OCI-LY7 (cell line): ENCODE results near the gene PITX3. TPM values are rescaled to one million over a fixed set of nuclear protein-coding genes. Genes with fewer than 3 reads are reported as not detected.
"Not testable (repeated sequence)": the region's sequence is repeated elsewhere in the genome, so short reads cannot be mapped to it uniquely, and the experiment has no call there.

Experiments
- BruUV-seq: library from RNA; stranded (reverse); fragments of 400-500 nt; replicated peaks from 2 replicates; lab custom pipeline; 2021; lab: Mats Ljungman, UMichigan
- CTCF ChIA-PET: fragments of 300-600 bp; sonication (Branson Sonifier 250); formaldehyde crosslinking; loops from one replicate; lab custom pipeline; 2022; ENCODE audit warnings: antibody characterized with exemption; ENCODE audit not compliant: unreplicated experiment; lab: Charles Lee
- POLR2A ChIA-PET: fragments of 300-600 bp; sonication (Branson Sonifier 250); formaldehyde crosslinking; loops from one replicate; lab custom pipeline; 2022; ENCODE audit warnings: antibody characterized with exemption; lab: Charles Lee
- DNase-seq: peaks from one replicate; pipeline ENCODE4 v3.0.0-alpha.2; 2015; ENCODE audit warnings: low spot score
- H2AFZ ChIP-seq: fragments of 200-600 bp; sonication (generic), shearing (Covaris generic); 2 replicates; pipeline ENCODE4 v1.6.1; 2014; ENCODE audit warnings: mild to moderate bottlenecking, antibody characterized with exemption, low read length, moderate library complexity
- H3K27ac ChIP-seq: fragments of 200-600 bp; sonication (generic); 2 replicates; pipeline ENCODE4 v1.5.1; 2014; ENCODE audit warnings: mixed run types, low read depth, mild to moderate bottlenecking, moderate library complexity, low read length, inconsistent platforms; ENCODE audit not compliant: poor library complexity, severe bottlenecking
- H3K36me3 ChIP-seq: fragments of 200-600 bp; sonication (generic); 2 replicates; pipeline ENCODE4 v1.6.1; 2014; ENCODE audit warnings: mild to moderate bottlenecking, antibody characterized with exemption, low read length, moderate library complexity, mixed read lengths; ENCODE audit not compliant: insufficient read depth
- H3K4me1 ChIP-seq: fragments of 200-600 bp; sonication (generic); 2 replicates; pipeline ENCODE4 v1.5.1; 2014; ENCODE audit warnings: mild to moderate bottlenecking, low read length; ENCODE audit not compliant: insufficient read depth, poor library complexity, severe bottlenecking
- H3K4me2 ChIP-seq: fragments of 200-600 bp; sonication (generic); 2 replicates; pipeline ENCODE4 v1.6.1; 2014; ENCODE audit warnings: mild to moderate bottlenecking, low read length
- H3K4me3 ChIP-seq: fragments of 200-600 bp; sonication (generic); 2 replicates; pipeline ENCODE4 v1.5.1; 2014; ENCODE audit warnings: mild to moderate bottlenecking, low read depth, low read length; ENCODE audit not compliant: poor library complexity, severe bottlenecking
- H3K79me2 ChIP-seq: fragments of 200-600 bp; sonication (generic); 2 replicates; pipeline ENCODE4 v1.6.1; 2016; ENCODE audit warnings: low read depth, mild to moderate bottlenecking, low read length, moderate library complexity, mixed read lengths; ENCODE audit not compliant: insufficient read depth
- H3K9me2 ChIP-seq: fragments of 200-600 bp; sonication (generic); 2 replicates; pipeline ENCODE4 v1.6.1; 2016; ENCODE audit warnings: mild to moderate bottlenecking, low read length, mixed read lengths; ENCODE audit not compliant: insufficient read depth
- H3K9me3 ChIP-seq: fragments of 200-600 bp; sonication (generic); 2 replicates; pipeline ENCODE4 v1.6.1; 2014; ENCODE audit warnings: mild to moderate bottlenecking, mixed run types, low read length, mixed read lengths
- H4K20me1 ChIP-seq: fragments of 200-600 bp; sonication (generic); 2 replicates; pipeline ENCODE4 v1.6.1; 2014; ENCODE audit warnings: mild to moderate bottlenecking, antibody characterized with exemption, low read length, moderate library complexity, mixed read lengths; ENCODE audit not compliant: insufficient read depth
- CTCF ChIP-seq: fragments of 200-600 bp; sonication (generic); conservative IDR thresholded peaks from 2 replicates; pipeline ENCODE4 v1.5.1; 2014; ENCODE audit warnings: mild to moderate bottlenecking, antibody characterized with exemption, low read length, moderate library complexity, mixed read lengths
- EZH2phosphoT487 ChIP-seq: fragments of 200-600 bp; sonication (generic); IDR thresholded peaks from 2 replicates; pipeline ENCODE4 v1.6.1; 2018; ENCODE audit warnings: low read depth, borderline replicate concordance, mild to moderate bottlenecking, mixed run types, antibody characterized with exemption, low read length, moderate library complexity, mixed read lengths
- intact Hi-C: fragments of 100-400 bp; cut with micrococcal nuclease; formaldehyde crosslinking; loops from one replicate; pipeline ENCODE4 v1.10.0; 2022; ENCODE audit not compliant: unreplicated experiment
- total RNA-seq, 2 experiments: library from RNA; depleted of rRNA in 1 of 2; stranded (reverse); fragments of >200 nt in 1 of 2; shearing (Covaris generic) in 1 of 2; gene quantifications; 2 replicates each; pipeline ENCODE4 v1.2.3, GENCODE V29; 2014 to 2022

The PITX3 gene
- total RNA-seq, 2 experiments from 2014 or later, result not detected

GRCh38 chr10:102196893-102197292 lies 44.4 kb downstream of the PITX3 start:
- no peak overlapping the region for H3K27ac ChIP-seq
- H3K4me2 ChIP-seq, result no peak overlapping the region
- H3K9me2 ChIP-seq, result no peaks in the 10 kb centered on the region
- H3K4me1 ChIP-seq, result no peaks in the 10 kb centered on the region
- ChIA-PET CTCF (no interaction called here), POLR2A (no interaction called here)
- H4K20me1 ChIP-seq, result no peaks in the 10 kb centered on the region
- DNase-seq, result no peak
- no TSS peak for BruUV-seq
- H3K36me3 ChIP-seq, result no peaks in the 10 kb centered on the region
- no peak overlapping the region for H3K4me3 ChIP-seq
- TF ChIP-seq CTCF (no peak), EZH2phosphoT487 (no peak)
- no peaks in the 10 kb centered on the region for H3K79me2 ChIP-seq
- no peak overlapping the region for H2AFZ ChIP-seq
- intact Hi-C loops, result no loop called here
- H3K9me3 ChIP-seq, result 0 out of 2 replicates have a peak, but pooled peaks cover 4% of the 10 kb centered on the region

GRCh38 chr10:102195296-102195870 lies 45.9 kb downstream of the PITX3 start:
- no peak for DNase-seq
- Histone ChIP-seq H3K27ac (no peak overlapping the region), H4K20me1 (no peaks in the 10 kb centered on the region), H3K4me1 (no peaks in the 10 kb centered on the region), H3K9me2 (no peaks in the 10 kb centered on the region), H3K9me3 (0 out of 2 replicates have a peak, but pooled peaks cover 5% of the 10 kb centered on the region), H3K4me2 (no peak overlapping the region), H3K4me3 (no peak overlapping the region), H3K79me2 (no peaks in the 10 kb centered on the region), H2AFZ (no peak overlapping the region), H3K36me3 (no peaks in the 10 kb centered on the region)
- BruUV-seq, result no TSS peak
- intact Hi-C loops, result no loop called here
- POLR2A ChIA-PET, result interaction anchor here (0.7 kb wide), 1 partner anchor 102 kb away, joined by 3 read pairs; no protein-coding TSS in a partner anchor
- CTCF ChIA-PET, result no interaction called here
- no peak for TF ChIP-seq CTCF
- TF ChIP-seq EZH2phosphoT487, result no peak

- CTCF ChIA-PET, result no interaction called here
- TF ChIP-seq CTCF, result no peak
- TF ChIP-seq EZH2phosphoT487, result no peak
- intact Hi-C loops, result no loop called here
These were observed 49.4 kb downstream of the PITX3 start for GRCh38 chr10:102191956-102192355.

GRCh38 chr10:102188941-102189898 lies 52.1 kb downstream of the PITX3 start:
- H3K9me2 ChIP-seq, H3K36me3 ChIP-seq, H3K4me2 ChIP-seq, POLR2A ChIA-PET, CTCF ChIA-PET, intact Hi-C loops, H3K27ac ChIP-seq, H3K79me2 ChIP-seq, BruUV-seq, H3K4me3 ChIP-seq, H4K20me1 ChIP-seq, H2AFZ ChIP-seq, H3K4me1 ChIP-seq, DNase-seq: not testable (repeated sequence)
- H3K9me3 ChIP-seq, result 0 out of 2 replicates have a peak, but pooled peaks cover 12% of the 10 kb centered on the region

More at GRCh38 chr10:102191956-102192355, 49.4 kb downstream of the PITX3 start:
- Histone ChIP-seq H3K4me2 (no peak overlapping the region), H3K4me1 (no peaks in the 10 kb centered on the region), H3K9me3 (0 out of 2 replicates have a peak, but pooled peaks cover 5% of the 10 kb centered on the region), H4K20me1 (no peaks in the 10 kb centered on the region), H3K9me2 (no peaks in the 10 kb centered on the region), H3K27ac (no peak overlapping the region), H3K4me3 (no peak overlapping the region), H2AFZ (no peak overlapping the region), H3K36me3 (no peaks in the 10 kb centered on the region), H3K79me2 (no peaks in the 10 kb centered on the region)
- no TSS peak for BruUV-seq
- POLR2A ChIA-PET, result no interaction called here
- no peak for DNase-seq
